Measurements from ENCODE around the gene RASIP1.
"Not testable (repeated sequence)": the region's sequence is repeated elsewhere in the genome, so short reads cannot be mapped to it uniquely, and the experiment has no call there.

Gene RASIP1, protein sequence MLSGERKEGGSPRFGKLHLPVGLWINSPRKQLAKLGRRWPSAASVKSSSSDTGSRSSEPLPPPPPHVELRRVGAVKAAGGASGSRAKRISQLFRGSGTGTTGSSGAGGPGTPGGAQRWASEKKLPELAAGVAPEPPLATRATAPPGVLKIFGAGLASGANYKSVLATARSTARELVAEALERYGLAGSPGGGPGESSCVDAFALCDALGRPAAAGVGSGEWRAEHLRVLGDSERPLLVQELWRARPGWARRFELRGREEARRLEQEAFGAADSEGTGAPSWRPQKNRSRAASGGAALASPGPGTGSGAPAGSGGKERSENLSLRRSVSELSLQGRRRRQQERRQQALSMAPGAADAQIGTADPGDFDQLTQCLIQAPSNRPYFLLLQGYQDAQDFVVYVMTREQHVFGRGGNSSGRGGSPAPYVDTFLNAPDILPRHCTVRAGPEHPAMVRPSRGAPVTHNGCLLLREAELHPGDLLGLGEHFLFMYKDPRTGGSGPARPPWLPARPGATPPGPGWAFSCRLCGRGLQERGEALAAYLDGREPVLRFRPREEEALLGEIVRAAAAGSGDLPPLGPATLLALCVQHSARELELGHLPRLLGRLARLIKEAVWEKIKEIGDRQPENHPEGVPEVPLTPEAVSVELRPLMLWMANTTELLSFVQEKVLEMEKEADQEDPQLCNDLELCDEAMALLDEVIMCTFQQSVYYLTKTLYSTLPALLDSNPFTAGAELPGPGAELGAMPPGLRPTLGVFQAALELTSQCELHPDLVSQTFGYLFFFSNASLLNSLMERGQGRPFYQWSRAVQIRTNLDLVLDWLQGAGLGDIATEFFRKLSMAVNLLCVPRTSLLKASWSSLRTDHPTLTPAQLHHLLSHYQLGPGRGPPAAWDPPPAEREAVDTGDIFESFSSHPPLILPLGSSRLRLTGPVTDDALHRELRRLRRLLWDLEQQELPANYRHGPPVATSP

DNA sequence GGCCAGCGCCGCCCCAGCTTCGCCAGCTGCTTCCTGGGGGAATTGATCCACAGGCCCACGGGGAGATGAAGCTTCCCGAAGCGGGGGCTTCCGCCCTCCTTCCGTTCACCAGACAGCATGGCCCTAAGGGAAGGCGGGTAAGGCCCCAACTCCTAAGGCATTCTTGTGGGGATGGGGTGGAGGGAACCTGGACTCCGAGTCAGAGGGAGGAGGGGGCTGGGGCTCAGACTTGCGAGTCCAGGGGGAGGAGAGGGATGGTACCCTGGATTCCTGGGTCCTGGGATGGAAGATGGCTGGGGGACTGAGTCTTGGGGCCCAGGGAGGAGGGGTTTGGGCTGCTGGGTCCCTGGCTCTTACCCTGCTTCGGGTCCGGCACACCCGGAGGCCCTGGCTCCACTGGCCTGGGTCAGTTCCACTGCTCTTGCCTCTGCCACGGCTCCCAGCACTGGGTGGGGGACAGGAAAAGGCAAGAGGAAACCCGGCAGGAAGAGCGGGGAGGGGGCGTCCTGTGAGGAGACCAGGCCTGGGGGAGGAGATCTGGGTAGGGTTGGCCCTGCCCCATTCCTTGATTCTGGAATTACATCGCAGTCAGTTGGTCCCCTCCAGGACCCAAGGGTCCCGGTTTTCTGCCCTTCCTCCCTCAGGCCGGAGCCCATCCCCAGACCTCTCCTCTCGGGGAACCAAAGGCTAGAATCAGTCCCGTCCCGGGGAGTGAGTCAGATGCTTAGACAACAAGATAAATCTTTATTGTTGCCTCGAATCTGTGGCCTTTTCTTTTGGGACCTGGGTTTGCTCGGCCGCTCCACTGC, at the start of gene RASIP1:
RASIP1 (minus strand) TSS at position 447 of the 809 bp plus-strand sequence; CDS start at position 119, 328 bp downstream.
- Histone ChIP-seq H3K4me1 (ENCODE audit: insufficient read depth, poor library complexity, severe bottlenecking) (peaks cover 11% of the 10 kb centered on the region), H3K4me3 (ENCODE audit: severe bottlenecking) (peak within 1 kb of the TSS; percentile 42), H3K9me3 (ENCODE audit: severe bottlenecking) (no peaks in the 10 kb centered on the region), H3K27ac (ENCODE audit: poor library complexity, severe bottlenecking) (no peak within 1 kb of the TSS), H3K36me3 (ENCODE audit: low read depth) (no peaks in the 10 kb centered on the region), H3K27me3 (ENCODE audit: insufficient read depth, poor library complexity, severe bottlenecking) (no peaks in the 10 kb centered on the region)
- TF ChIP-seq, protein P1, sequence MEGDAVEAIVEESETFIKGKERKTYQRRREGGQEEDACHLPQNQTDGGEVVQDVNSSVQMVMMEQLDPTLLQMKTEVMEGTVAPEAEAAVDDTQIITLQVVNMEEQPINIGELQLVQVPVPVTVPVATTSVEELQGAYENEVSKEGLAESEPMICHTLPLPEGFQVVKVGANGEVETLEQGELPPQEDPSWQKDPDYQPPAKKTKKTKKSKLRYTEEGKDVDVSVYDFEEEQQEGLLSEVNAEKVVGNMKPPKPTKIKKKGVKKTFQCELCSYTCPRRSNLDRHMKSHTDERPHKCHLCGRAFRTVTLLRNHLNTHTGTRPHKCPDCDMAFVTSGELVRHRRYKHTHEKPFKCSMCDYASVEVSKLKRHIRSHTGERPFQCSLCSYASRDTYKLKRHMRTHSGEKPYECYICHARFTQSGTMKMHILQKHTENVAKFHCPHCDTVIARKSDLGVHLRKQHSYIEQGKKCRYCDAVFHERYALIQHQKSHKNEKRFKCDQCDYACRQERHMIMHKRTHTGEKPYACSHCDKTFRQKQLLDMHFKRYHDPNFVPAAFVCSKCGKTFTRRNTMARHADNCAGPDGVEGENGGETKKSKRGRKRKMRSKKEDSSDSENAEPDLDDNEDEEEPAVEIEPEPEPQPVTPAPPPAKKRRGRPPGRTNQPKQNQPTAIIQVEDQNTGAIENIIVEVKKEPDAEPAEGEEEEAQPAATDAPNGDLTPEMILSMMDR (IDR thresholded peaks at IDR 0.05; ENCODE audit: poor library complexity, severe bottlenecking), result no peak
- ATAC-seq (ENCODE audit: low read depth) (no peak), DNase-seq (ENCODE audit: low spot score) (no peak)

DNA sequence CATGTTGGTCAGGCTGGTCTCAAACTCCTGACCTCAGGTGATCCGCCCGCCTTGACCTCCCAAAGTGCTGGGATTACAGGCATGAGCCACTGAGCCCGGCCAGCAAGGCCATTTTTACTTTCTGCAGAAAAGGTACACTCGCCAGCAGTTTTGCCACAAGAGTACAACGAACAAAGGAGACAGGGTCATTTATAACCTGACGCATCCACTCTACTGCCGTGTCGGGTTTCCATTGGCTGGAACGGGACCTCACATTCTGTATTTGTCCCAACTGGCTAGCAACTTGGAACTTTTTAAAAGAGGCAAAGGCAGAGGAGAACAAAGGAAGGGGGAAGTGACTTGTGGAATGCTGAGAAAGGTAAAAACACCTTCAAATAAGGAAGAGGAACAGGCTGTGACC, 46.9 kb upstream of the RASIP1 start:
- not testable (repeated sequence) for H3K27me3 ChIP-seq (ENCODE audit: insufficient read depth, poor library complexity, severe bottlenecking); H3K27ac ChIP-seq (ENCODE audit: poor library complexity, severe bottlenecking); H3K4me3 ChIP-seq (ENCODE audit: severe bottlenecking); H3K4me1 ChIP-seq (ENCODE audit: insufficient read depth, poor library complexity, severe bottlenecking); ATAC-seq (ENCODE audit: low read depth); H3K9me3 ChIP-seq (ENCODE audit: severe bottlenecking); H3K36me3 ChIP-seq (ENCODE audit: low read depth); DNase-seq (ENCODE audit: low spot score)

DNA sequence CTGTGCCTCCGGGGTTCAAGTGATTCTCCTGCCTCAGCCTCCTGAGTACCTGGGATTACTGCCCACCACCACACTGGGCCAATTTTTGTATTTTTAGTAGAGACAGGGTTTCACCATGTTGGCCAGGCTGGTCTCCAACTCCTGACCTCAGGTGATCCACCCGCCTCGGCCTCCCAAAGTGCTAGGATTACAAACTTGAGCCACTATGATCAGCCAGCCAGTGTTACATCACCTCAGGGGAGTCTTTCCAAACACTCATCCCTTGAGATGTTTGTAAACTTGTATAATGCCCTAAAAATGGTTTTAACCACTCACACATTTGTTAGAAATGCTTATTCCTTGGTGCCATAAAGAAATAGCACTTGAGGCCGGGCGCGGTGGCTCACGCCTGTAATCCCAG, 46.0 kb upstream of the RASIP1 start:
- H3K4me3 ChIP-seq (ENCODE audit: severe bottlenecking); ATAC-seq (ENCODE audit: low read depth); H3K27ac ChIP-seq (ENCODE audit: poor library complexity, severe bottlenecking); H3K4me1 ChIP-seq (ENCODE audit: insufficient read depth, poor library complexity, severe bottlenecking); H3K27me3 ChIP-seq (ENCODE audit: insufficient read depth, poor library complexity, severe bottlenecking); H3K9me3 ChIP-seq (ENCODE audit: severe bottlenecking); H3K36me3 ChIP-seq (ENCODE audit: low read depth); DNase-seq (ENCODE audit: low spot score): not testable (repeated sequence)

DNA sequence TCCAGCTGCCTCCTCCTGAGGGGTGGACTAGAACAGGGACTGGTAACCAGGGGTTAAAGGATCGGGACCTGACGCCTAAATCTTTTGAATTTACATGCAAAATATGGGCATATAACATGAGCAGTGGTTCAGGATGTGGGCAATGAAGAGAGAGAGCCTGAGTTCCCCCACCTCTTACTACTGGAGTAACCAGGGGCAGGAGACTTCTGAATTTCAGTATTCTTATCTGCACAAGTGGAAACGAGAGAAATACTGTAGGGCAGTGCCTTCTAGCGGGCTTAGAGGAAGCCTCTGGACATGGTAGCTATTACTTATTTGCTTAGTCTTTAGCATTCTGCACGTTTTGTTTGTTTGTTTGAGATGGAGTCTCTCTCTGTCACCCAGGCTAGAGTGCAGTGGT, 44.1 kb upstream of the RASIP1 start:
- H3K27ac ChIP-seq (ENCODE audit: poor library complexity, severe bottlenecking), result no peak overlapping the region

DNA sequence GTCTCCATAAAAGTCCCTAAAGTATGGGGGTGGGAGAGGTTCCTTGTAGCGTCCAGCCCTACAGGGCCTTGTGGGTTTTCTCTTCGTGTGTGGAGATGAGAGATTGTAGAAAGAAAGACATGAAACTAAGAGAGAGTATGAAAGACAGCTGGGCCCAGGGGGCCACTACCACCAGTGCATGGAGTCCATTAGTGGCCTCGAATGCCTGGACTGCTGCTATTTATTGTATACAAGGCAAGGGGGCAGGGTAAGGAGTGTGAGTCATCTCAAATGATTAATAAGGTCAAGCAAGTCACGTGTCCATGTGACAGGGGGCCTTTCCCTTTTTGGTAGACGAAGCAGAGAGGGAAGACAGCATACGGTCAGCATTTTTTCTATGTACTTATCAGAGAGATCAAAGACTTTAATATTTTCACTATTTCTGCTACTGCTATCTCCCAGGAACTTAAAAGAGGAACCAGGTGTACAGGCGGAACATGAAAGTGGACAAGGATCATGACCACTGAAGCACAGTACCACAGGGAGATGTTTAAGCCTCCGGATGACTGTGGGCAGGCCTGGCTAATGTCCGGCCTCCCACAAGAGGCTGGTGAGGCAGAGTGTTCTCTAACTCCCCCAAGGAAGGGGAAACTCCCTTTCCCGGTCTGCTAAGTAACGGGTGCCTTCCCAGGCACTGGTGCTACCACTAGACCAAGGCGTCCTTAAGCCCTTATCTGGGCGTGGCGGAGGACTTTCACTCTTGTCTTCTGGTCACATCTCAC, 40.4 kb upstream of the RASIP1 start:
- no peak for DNase-seq (ENCODE audit: low spot score)
- H3K4me1 ChIP-seq (ENCODE audit: insufficient read depth, poor library complexity, severe bottlenecking), result peaks cover 5% of the 10 kb centered on the region
- H3K9me3 ChIP-seq (ENCODE audit: severe bottlenecking), result no peaks in the 10 kb centered on the region
- H3K4me3 ChIP-seq (ENCODE audit: severe bottlenecking), result no peak overlapping the region
- no peak overlapping the region for H3K27ac ChIP-seq (ENCODE audit: poor library complexity, severe bottlenecking)
- H3K27me3 ChIP-seq (ENCODE audit: insufficient read depth, poor library complexity, severe bottlenecking), result no peaks in the 10 kb centered on the region
- H3K36me3 ChIP-seq (ENCODE audit: low read depth), result no peaks in the 10 kb centered on the region
- TF ChIP-seq, protein P1 (IDR thresholded peaks at IDR 0.05; ENCODE audit: poor library complexity, severe bottlenecking), result no peak
- peak; percentile 20; the same call in 1 of the 3 replicates for ATAC-seq (ENCODE audit: low read depth)

More for the DNA sequence above, 44.1 kb upstream of the RASIP1 start:
- DNase-seq (ENCODE audit: low spot score), result no peak
- H3K4me1 ChIP-seq (ENCODE audit: insufficient read depth, poor library complexity, severe bottlenecking), result peaks cover 12% of the 10 kb centered on the region
- H3K4me3 ChIP-seq (ENCODE audit: severe bottlenecking), result no peak overlapping the region
- H3K27me3 ChIP-seq (ENCODE audit: insufficient read depth, poor library complexity, severe bottlenecking), result no peaks in the 10 kb centered on the region
- ATAC-seq (ENCODE audit: low read depth), result no peak
- TF ChIP-seq, protein P1 (IDR thresholded peaks at IDR 0.05; ENCODE audit: poor library complexity, severe bottlenecking), result no peak
- no peaks in the 10 kb centered on the region for H3K36me3 ChIP-seq (ENCODE audit: low read depth)
- no peaks in the 10 kb centered on the region for H3K9me3 ChIP-seq (ENCODE audit: severe bottlenecking)
